Liver (tissue), 9 donors: ENCODE measurements around the gene ZSCAN30. TPM values are rescaled to one million over a fixed set of nuclear protein-coding genes. Genes with fewer than 3 reads are reported as not detected.

Experiments
- DNase-seq: peaks from one replicate; pipeline ENCODE4 v3.0.0-alpha.2; 2017; ENCODE audit warnings: low spot score
- H3K27ac ChIP-seq, 2 donors: one replicate each; pipeline ENCODE4 v1.7.0; 2013; ENCODE audit warnings: inconsistent platforms in 2 of 2, low read length in 2 of 2, control low read depth in 1 of 2, low read depth in 1 of 2, mild to moderate bottlenecking in 1 of 2
- H3K27me3 ChIP-seq, 4 donors: one replicate each; pipeline versions ENCODE4 v1.6.1 to v1.7.0; 2013; ENCODE audit warnings: low read length in 3 of 4, inconsistent platforms in 1 of 4, mild to moderate bottlenecking in 1 of 4, moderate library complexity in 1 of 4; ENCODE audit not compliant: control insufficient read depth in 4 of 4, insufficient read depth in 4 of 4
- H3K36me3 ChIP-seq, 4 donors: one replicate each; pipeline versions ENCODE4 v1.6.1 to v1.7.0; 2013; ENCODE audit warnings: low read length in 3 of 4, mild to moderate bottlenecking in 3 of 4, low read depth in 1 of 4, moderate library complexity in 1 of 4; ENCODE audit not compliant: control insufficient read depth in 4 of 4, insufficient read depth in 3 of 4
- H3K4me1 ChIP-seq, 4 donors: one replicate each; pipeline versions ENCODE4 v1.6.1 to v1.7.0; 2013; ENCODE audit warnings: low read length in 3 of 4, mild to moderate bottlenecking in 3 of 4, moderate library complexity in 1 of 4; ENCODE audit not compliant: control insufficient read depth in 4 of 4, insufficient read depth in 4 of 4
- H3K4me3 ChIP-seq, 3 donors: one replicate each; pipeline versions ENCODE4 v1.6.1 to v1.7.0; 2013; ENCODE audit warnings: low read length in 3 of 3, control low read depth in 1 of 3, low read depth in 1 of 3, mild to moderate bottlenecking in 1 of 3
- H3K9ac ChIP-seq, 2 donors: one replicate each; pipeline ENCODE4 v1.7.0; 2013; ENCODE audit warnings: low read length in 2 of 2, mild to moderate bottlenecking in 2 of 2, moderate library complexity in 2 of 2, control low read depth in 1 of 2, low read depth in 1 of 2
- H3K9me3 ChIP-seq, 4 donors: one replicate each; pipeline versions ENCODE4 v1.6.1 to v1.7.0; 2013; ENCODE audit warnings: low read length in 3 of 4; ENCODE audit not compliant: control insufficient read depth in 4 of 4
- CTCF ChIP-seq: fragments of 150-350 bp; IDR thresholded peaks from 2 replicates; pipeline ENCODE4 v1.5.1; 2017; ENCODE audit warnings: improper control_type of control experiment, low read depth, low read length; ENCODE audit not compliant: missing input control
- EGR1 ChIP-seq, 2 donors: IDR thresholded peaks; 2 replicates each; pipeline ENCODE4 v1.6.1; 2016 to 2018; ENCODE audit warnings: antibody characterized with exemption in 2 of 2, low read depth in 2 of 2
- FOXA1 ChIP-seq: IDR thresholded peaks from 2 replicates; pipeline ENCODE4 v1.6.1; 2016; ENCODE audit warnings: antibody characterized with exemption
- FOXA2 ChIP-seq: IDR thresholded peaks from 2 replicates; pipeline ENCODE4 v1.6.1; 2016; ENCODE audit warnings: antibody characterized with exemption
- HNF4A ChIP-seq, 2 donors: conservative IDR thresholded peaks; 2 replicates each; pipeline ENCODE4 v1.6.1; 2016; ENCODE audit warnings: antibody characterized with exemption in 2 of 2, mild to moderate bottlenecking in 2 of 2
- JUND ChIP-seq, 2 donors: IDR thresholded peaks; 2 replicates each; pipeline ENCODE4 v1.6.1; 2016; ENCODE audit warnings: antibody characterized with exemption in 2 of 2
- MAX ChIP-seq: IDR thresholded peaks from 2 replicates; pipeline ENCODE4 v1.6.1; 2016; ENCODE audit warnings: antibody characterized with exemption
- NR2F2 ChIP-seq: IDR thresholded peaks from 2 replicates; pipeline ENCODE4 v1.6.1; 2016; ENCODE audit warnings: antibody characterized with exemption
- REST ChIP-seq: IDR thresholded peaks from 2 replicates; pipeline ENCODE4 v1.6.1; 2016; ENCODE audit warnings: antibody characterized with exemption, mild to moderate bottlenecking
- RXRA ChIP-seq, 2 donors: IDR thresholded peaks; 2 replicates each; pipeline ENCODE4 v1.6.1; 2017 to 2018; ENCODE audit warnings: antibody characterized with exemption in 2 of 2, mild to moderate bottlenecking in 1 of 2
- TAF1 ChIP-seq: conservative IDR thresholded peaks from 2 replicates; pipeline ENCODE4 v1.6.1; 2016; ENCODE audit warnings: antibody characterized with exemption, mild to moderate bottlenecking
- YY1 ChIP-seq: IDR thresholded peaks from 2 replicates; pipeline ENCODE4 v1.6.1; 2016; ENCODE audit warnings: antibody characterized with exemption, mild to moderate bottlenecking
- ZBTB33 ChIP-seq: IDR thresholded peaks from 2 replicates; pipeline ENCODE4 v1.6.1; 2016; ENCODE audit warnings: antibody characterized with exemption
- WGBS: extraction: QIAGEN DNeasy Blood & Tissue Kit; methylation state at CpG from one replicate; pipeline ENCODE4 v1.1.7; 2013; 5-methylcytosine and 5-hydroxymethylcytosine counted together
- polyA plus RNA-seq, 2 donors: library from polyadenylated mRNA; stranded (reverse) in 1 of 2; unstranded in 1 of 2; fragments of 200-250 nt in 1 of 2; fragments of >200 nt in 1 of 2; fragmentation: Nextera tagmentation in 1 of 2; extraction: Ambion mirVana in 1 of 2; gene quantifications; one replicate each; pipeline versions ENCODE4 v1.2.1 to v1.2.3, GENCODE V29; 2013 to 2015
- total RNA-seq, 2 donors: library from RNA; depleted of rRNA; stranded (reverse); fragments of >200 nt; gene quantifications; one replicate each; pipeline ENCODE4 v1.2.3, GENCODE V29; 2014
- donor health status: healthy.
- donor health status: healthy.
- donor health status: healthy.
- donor health status: healthy.
- donor health status: healthy.

The ZSCAN30 gene
- total and polyA plus RNA-seq, 4 donors = 2.3 to 10.4 (median 5.6) TPM

GRCh38 chr18:35252466-35252865, 37.6 kb downstream of the ZSCAN30 start:
- WGBS = 90% methylated on average over 1 of the region's 1 CpG

More at GRCh38 chr18:35252466-35252865, 37.6 kb downstream of the ZSCAN30 start:
- DNase-seq = no peak
- Histone ChIP-seq H3K9me3 (peaks cover 21 to 51% (median 34%) of the 10 kb centered on the region in 4 donors), H3K4me3 (peak overlapping the region in 1 of 3 donors; percentile 15), H3K4me1 (no peaks in the 10 kb centered on the region), H3K36me3 (peaks cover 0 to 61% (median 52%) of the 10 kb centered on the region in 4 donors), H3K27ac (no peak overlapping the region), H3K27me3 (no peaks in the 10 kb centered on the region), H3K9ac (no peak overlapping the region)
- TF ChIP-seq FOXA1 (no peak), EGR1 (IDR thresholded peaks at IDR 0.05; ENCODE audit: low read depth in 2 of 2) (no peak), CTCF (no peak), HNF4A (conservative IDR thresholded peaks at IDR 0.05) (no peak), REST (no peak), JUND (IDR thresholded peaks at IDR 0.05) (no peak), TAF1 (no peak), MAX (no peak), RXRA (IDR thresholded peaks at IDR 0.05) (no peak), NR2F2 (no peak), YY1 (no peak), ZBTB33 (no peak), FOXA2 (no peak)
